HG02981 (cell line): ENCODE results near the gene PIGK.

Experiments
- ATAC-seq: cut with Tn5 transposase; IDR thresholded peaks from one replicate; pipeline ENCODE4 v1.9.1; 2021; ENCODE audit warnings: mild to moderate bottlenecking, moderate library complexity; ENCODE audit not compliant: unreplicated experiment

PIGK gene

DNA sequence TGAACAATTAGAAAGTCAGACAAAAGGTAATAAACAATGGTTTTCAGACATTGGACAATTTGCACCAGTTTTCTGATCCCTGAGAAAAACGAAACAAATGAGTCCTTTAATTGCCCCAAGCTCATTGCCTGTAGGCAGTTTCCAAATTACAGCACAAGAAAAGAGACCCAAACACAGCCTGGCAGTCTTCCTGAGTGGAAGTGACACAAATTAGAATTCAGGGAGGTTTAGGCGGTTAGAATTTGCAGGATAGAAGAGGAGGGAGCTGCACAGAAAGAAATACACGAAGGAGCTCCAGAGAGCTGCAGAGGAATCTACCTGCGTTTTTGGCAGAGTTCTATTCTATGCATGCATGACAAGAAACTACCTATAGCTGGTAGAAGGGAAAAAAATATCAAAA is 115.7 kb downstream of the PIGK start:
- ATAC-seq: no peak

DNA sequence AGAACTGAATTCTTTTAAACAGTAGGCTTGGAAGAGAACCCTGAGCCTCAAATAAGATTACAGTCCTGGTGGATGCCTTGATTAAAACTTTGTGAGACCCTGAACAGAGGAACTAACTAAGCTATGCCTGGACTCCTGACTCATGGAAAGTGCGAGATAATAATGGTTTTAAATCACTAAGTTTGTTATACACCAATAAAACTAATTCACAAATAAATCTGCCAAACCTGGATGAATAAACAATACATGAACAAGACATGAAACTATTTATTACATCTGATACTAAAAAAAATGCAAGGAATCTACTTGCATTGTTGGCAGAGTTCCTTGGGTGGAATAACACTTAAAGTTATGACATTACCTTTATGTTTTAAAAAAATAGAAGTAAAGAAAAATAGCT is 118.4 kb downstream of the PIGK start:
- ATAC-seq: no peak

DNA sequence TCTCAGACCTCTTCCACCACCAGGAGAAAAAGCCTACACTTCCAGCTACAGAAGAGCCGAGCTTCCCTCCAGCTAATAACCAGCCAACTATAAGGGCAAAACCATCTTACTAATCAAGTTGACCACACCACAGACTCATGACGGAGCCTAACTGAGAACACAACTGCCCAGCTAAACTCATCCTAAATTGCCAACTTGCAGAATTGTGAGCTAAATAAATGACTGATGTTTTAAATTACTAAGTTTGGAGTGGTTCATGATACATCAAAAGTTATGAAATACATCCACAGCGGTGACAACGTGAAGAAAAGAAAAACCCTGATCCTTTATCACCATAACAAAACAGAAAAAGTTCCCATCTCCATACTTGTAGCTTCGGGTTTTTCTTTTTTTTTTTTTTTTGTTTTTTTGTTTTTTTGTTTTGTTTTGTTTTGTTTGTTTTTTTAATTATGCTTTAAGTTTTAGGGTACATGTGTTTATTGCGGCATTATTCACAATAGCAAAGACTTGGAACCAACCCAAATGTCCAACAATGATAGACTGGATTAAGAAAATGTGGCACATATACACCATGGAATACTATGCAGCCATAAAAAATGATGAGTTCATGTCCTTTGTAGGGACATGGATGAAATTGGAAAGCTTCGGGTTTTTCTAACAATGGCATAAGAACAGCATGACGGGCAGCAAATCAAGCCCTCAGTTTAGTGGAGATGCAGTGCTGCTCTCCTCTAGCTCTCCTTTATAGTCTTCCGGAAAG is 122.6 kb downstream of the PIGK start:
- ATAC-seq: no peak

DNA sequence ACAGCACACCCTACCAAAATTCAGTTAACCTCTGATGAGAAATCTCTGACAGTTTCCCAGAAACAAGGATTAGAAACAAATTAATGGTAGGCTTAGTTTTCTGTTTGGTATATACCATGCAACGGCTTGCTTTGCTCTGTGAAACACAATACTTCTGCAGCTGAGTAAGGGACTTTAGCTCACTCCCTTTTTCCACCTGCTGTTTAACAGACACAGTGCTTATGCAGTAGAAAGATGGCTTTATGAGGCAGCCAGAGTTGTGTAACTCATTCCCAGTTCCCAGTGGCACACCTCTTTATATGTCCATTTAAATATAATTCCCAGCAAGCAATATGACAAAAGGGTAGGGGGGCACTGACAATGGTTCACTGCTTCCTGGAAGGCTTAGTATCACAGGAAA is 124.0 kb downstream of the PIGK start:
- no peak for ATAC-seq

DNA sequence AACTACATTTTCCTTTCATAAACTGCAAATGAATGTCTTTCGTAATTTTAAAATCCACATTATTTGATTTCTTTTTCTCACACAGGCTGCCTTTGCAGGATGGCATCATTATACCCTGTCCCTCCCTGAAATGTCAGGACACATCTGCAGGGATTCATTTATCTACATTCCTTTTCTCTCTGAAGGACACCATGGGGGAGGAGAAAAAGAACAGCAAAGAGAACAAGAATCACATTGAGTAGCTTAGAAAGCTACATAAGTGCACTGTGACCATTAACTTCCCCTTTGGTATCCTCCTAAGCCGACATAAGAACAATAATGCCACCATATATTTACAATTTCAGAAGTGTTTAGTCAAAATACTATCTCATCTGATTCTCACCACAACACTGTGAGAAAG is 129.5 kb downstream of the PIGK start:
- no peak for ATAC-seq

DNA sequence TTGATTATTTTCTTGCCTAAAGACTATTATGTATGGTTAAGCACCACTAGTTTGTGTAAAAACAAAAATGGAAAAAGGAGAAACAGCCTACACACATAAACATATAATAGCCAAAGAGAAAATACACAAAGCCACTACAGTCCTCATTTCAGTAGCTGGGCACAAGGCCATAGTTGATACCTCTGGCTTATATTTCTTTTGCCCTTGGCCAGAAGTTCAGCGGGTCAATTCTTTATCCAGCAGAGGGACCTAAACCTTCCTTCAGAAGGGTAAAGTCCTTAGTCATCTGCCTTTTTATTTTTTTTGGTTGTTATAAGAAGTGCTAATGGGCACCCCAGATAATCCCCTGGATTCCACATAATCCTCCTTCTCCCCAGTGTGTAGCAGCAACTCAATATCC is 134.1 kb downstream of the PIGK start:
- no peak for ATAC-seq

DNA sequence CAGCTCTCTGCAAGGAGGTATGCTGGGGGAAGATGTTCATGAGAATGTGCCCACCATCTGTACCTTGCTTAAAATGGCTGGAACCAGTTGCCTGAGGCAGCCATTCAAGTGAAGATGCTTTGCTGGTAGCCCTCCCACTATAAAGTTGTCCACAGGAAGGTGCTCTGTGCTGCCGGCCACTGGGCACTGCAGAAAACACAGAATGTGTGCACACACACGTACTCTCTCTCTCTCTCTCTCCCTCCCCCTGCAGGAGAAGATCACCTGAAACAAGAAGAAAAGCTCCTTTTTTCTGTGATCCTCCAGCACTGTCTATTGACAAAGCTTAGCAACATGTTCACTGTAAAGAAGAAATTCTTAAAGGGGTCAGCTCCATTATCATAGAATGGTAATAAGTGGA is 134.8 kb downstream of the PIGK start:
- ATAC-seq: no peak

DNA sequence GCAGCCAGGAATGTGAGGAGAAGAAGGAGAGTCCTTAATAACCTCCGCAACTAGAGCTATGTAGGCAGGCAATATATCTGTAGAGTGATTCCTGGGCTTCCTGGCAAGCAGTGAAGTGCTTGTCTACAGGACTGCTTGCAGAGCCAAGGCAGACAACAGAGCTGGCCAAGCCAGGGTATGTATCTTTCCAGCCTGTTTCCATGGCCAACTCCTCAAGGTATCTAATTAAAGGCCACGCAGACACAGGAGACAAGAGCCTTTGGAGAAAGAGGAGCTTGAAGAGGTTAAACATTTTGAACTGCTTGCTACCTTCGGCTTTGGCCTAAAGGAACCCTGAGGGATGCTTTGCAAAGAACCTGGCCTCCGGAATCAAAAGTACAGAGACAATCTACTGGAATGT is 137.4 kb downstream of the PIGK start:
- no peak for ATAC-seq

DNA sequence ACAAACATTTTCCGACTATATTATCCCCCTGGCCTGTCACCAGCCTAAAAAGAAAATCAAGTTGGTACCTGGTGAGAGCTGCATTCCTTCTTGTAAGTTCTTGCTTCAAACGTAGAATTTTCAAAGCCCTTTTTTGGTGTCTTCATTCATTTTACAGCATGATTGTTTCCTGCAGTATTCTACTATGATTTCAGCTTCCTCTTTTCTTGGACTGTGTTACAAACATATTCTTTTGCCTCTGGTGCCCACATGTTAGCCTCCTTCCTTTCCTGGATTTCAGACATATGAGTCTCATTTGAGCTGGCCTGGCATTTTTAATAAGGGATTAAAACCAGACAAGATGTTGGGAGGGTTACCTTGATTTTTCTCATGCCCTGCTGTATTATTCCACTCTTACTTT is 142.5 kb downstream of the PIGK start:
- ATAC-seq: no peak

DNA sequence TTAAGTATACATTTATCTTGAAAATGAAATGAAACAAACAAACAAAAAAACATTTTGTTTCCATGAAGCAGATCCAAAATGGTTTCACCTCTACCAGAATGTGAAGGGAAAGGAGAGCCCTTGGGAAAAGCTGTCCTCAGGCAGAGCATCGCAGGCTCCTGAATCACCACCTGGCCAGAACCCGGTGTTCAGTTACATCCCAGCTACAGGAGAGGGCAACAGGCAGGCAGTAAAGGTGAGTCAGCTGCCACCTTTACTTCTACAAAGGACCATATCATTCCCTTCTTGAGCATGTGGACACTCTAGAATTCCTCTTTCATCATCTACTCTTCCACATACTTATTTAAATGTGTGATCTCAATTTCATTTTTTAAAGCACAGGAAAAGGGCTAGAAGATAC is 151.2 kb downstream of the PIGK start:
- no peak for ATAC-seq

DNA sequence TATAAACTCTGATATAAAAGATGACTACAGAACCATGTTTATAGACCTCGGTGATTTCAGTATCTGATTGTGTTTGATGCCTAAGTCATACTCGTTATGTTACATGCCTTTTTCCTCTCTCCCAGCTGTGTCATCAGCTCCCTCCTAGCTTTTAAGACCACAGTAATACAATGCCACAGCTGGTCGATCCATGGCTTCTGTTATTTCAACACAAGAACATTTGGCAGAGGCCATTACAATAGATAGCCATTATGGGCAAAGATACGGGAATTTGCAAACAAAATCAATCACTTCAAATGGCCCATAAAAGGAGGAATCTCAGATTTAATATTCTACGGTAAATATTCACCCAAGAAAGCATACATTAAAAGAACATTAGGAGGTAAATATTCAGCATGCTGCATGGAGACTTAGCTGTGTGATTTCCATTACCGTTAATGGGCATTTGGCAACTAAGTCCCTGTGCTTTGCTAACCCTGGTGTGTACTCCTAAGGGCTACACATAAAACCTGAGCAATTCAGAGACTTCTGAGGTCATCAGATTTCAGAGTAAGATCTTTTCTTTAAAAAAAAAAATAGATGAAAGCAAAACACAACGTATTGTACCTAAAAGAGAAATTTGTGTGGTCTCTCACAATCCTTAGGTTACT is 153.4 kb downstream of the PIGK start:
- ATAC-seq: no peak

DNA sequence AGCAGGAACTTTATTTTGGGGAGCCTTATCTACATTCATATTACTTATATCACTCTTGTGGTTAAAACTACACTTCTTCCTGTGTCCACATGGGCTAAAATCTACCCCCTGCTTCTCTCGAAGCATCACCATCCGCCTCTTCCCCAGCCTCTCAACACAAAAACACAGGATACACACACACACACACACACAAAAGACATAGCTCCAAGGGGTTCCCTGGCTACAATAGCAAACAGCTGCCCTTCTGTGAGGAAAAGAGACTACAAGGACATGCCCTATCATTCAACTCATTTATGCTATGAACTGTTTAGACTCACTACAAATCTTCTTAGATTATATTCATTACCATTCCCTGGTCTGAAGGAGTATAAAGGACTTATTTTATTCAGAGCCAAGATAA is 155.0 kb downstream of the PIGK start:
- no peak for ATAC-seq

DNA sequence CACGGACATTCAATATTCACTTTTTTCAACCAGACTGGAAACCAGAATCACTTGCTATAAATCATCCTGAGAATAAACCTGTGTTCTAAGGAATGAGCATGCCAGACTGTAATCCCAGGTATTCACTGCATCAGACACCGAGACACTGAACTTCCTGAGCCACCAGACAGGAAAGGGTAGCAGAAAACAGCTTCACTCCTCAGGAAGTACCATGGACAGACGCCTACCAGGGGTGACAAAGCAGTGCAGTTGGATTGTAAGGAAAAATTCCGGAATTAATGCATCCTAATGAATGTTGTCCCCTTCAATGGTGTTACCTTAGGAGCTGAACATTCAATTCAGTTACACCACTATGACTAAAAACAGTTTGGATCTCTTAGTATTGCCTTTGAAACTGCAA is 156.1 kb downstream of the PIGK start:
- no peak for ATAC-seq

DNA sequence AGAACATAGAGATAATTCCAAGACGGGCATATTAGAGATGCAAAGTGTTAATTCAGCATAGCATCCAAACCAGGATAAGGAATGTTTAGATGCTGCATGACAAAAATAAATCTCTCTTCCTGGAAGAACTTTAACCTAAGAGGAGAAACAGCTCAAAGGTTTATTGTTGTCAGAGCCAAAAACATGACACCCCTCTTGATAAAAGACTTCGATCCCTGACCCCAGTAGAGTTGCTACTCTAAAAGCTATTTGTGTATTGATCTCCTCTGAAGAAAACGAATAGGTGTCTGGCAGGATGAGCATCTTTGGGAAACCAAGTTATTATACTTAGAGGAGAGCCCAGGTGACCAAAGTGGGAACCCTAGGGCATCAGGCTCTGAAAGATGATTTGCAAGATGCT is 158.1 kb downstream of the PIGK start:
- ATAC-seq: no peak

DNA sequence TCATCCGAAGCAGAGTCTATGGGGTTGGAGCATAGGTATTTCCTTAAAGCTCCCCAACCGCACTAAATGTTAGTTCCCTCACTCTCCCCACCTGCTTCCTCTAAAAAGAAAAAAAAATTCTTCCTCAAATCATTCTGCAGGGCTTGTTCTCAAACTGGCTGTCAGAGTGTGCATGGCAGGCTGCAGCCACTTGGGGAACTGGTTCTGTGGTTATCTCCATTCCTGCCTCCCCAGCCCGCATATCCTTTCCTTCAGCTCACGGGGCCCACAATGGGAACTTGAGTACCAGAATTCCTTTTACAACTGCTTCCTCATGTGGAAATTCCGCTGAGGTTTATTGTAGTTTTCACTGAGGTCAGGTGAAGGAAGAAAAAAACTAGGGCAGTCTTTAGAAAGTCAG is 159.2 kb downstream of the PIGK start:
- ATAC-seq: no peak

DNA sequence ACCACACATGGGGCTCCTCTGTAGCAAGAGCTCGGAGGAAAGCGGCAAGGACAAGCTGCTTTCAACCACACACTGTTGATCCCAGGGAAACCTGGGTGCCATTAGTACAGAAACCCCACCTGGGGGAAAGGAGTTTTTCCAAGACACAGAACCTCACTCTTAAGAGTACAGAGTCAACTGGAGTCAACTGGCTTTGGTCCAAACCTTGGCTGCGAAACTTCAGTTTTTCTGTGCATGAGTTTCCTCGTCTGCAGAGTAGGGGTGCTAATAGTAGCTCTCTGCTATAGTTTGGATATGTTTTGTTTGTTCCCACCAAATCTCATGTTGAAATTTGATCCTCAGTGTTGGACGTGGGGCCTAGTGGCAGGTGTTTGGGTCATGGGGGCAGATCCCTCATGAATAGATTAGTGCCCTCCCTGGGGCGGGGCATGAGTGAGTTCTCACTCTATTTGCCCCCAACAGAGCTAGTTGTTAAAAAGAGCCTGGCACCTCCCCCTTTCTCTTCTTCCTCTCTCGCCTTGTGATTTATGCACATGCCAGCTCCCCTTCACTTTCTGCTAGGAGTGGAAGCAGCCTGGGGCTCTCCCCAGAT is 161.1 kb downstream of the PIGK start:
- ATAC-seq: no peak

DNA sequence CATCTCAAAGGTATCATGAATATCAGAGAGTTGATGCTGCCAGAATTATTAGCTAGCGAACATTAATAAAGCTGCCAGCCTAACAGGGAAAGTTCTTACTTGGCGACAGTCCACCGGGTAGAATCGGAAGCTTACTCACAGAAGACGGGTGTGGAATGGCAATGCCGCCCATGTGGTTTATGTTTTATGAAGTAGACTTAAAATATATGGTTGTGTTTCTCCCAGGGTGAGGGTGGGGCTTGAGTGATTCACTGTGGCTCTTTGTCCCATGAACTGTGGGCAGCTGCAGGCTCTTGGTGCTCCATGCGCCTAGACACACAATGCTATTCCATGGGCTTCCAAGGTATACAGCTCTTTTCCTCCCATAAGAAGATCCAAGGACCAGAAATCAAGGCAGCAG is 162.7 kb downstream of the PIGK start:
- ATAC-seq: no peak

DNA sequence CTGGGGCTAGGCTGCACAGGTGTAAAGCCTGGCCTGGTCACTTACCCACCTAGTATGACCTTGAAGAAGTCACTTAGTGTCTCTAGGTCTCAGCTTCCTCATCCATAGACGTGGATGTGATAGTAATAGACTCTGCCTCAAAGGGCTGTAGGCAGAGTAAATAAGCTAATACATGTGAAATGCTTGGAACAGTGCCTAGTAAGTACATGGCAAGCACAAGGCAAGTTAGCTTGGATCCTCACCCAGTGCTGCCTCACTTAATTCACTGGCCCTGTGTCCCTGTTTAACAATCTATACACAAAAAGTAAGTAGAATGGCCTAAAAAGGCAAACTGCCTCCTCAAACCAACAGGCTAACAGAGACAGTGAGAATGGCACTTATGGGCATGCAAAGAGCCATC is 167.8 kb downstream of the PIGK start:
- ATAC-seq: no peak

DNA sequence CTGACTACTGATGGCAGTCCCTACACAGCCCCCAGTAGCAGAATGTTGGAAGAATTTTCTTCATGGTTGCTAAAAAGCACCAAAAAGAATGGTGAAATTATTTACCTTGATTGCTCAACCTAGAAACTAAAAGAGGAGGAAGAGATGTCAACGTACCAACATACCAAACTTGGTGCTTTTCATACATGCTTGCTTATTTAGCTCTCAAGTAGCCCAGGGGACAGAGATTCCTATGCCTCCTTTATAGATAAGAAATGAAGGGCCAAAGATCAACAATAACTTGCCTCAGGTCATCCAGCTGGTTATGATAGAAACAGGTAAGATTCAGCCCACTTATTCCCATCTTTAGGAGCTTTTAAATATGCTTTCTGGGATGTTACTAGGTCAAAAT is 170.6 kb downstream of the PIGK start:
- ATAC-seq: no peak

DNA sequence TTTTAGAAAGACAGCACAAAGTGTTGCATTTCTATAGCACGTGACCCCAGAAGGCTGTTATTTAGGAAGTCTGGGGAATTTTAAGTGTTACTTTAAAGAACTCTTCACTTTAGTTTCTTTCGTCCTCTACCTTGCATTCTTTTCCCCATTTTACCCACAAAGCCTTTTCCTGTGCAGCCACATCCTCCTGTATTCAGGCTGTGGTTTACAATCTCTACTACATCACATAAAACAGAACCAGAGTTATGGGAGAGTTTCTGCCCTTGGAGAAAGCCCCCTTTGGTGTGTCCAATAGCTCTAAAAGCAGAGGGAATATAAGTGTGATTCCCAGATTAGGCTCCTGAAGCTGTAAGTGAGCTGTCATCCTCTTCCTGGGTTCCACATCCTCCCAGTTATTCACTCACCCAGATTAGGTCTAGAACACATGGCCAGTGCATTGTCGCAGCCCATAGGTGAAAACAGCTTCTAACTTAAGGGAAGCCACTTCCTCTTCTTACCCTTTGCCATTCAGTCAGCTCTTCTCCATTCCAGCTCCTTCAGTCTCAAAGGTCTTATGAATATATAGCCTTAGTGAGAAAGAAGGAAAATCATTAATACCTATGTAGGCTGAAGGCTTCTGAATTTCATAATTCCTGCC is 171.1 kb downstream of the PIGK start:
- ATAC-seq: no peak

DNA sequence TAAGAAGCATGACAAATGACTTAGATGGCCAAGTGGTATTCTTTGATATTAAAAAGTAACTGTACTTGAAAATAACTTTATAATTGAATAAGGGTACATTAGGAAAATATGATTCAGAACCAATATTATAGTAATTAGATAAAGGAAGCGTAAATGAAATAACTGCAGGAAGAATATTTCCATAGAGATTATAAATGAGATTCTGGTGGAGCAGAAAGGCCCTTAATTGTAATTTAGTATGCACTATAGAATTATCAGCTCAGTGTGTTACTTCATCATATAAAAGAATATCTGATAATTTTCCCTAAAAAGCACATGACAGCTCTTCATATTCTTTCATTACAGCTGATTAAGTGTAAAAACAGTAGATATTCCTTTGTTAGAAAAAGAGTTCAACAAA is 171.7 kb downstream of the PIGK start:
- ATAC-seq: no peak
